ENCODE results near the gene IMMP2L.

Gene IMMP2L

GRCh38 chr7:111433426-111433825, 128.9 kb downstream of the IMMP2L start:
- no peak for DNase-seq
- in situ Hi-C loops (cut with HindIII; ENCODE audit: low pct_ligation_motif_present, low pct_unique_long_range_greater_than_20kb, low sequenced_read_pairs), result no loop called here

DNA sequence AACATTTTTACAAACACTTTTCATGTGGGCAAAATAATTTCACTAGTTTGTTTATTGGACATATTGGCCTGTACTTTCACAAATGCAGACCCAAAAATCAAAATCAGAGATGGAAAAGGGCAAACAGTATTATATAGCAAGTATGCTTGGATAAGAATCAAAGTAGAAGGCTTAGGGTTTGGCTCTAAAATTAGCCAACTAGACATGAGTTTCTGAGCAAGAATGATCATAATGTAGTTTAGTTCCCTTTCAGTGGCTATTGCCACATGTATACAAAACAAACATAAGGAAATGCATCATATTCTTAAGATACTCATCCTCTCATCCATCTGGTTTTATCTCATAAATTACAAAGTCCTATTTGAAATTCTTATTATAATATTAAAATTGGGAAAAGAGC, 132.5 kb downstream of the IMMP2L start:
- no peak for DNase-seq
- in situ Hi-C loops (cut with HindIII; ENCODE audit: low pct_ligation_motif_present, low pct_unique_long_range_greater_than_20kb, low sequenced_read_pairs), result no loop called here

GRCh38 chr7:111424768-111425167, 137.5 kb downstream of the IMMP2L start:
- in situ Hi-C loops (cut with HindIII; ENCODE audit: low pct_ligation_motif_present, low pct_unique_long_range_greater_than_20kb, low sequenced_read_pairs), result no loop called here
- peak; percentile 69 for DNase-seq

- in situ Hi-C loops (cut with HindIII; ENCODE audit: low pct_ligation_motif_present, low pct_unique_long_range_greater_than_20kb, low sequenced_read_pairs), result no loop called here
- no peak for DNase-seq
These were observed 147.9 kb downstream of the IMMP2L start for GRCh38 chr7:111414374-111414773.

- DNase-seq, result no peak
- in situ Hi-C loops (cut with HindIII; ENCODE audit: low pct_ligation_motif_present, low pct_unique_long_range_greater_than_20kb, low sequenced_read_pairs), result no loop called here
These were observed 148.6 kb downstream of the IMMP2L start for GRCh38 chr7:111413739-111414138.

DNA sequence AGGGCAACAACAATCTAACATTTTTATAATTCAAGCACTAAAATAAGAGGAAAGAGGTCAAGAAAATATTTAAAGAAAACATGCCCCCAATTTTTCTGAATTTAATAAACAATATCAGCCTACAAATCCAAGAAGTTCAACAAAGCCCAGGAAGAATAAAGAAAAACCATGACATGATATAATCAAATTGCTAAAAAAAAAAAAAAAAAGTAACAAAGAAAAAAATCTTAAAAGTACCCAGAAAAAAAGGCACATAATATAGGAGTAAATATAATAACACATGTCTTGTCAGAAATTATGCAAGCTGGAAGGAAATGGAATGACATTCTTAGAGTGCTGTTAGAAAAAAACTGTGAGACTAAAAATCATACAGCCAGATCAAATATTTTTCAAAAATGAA, 151.4 kb downstream of the IMMP2L start:
- in situ Hi-C loops (cut with HindIII; ENCODE audit: low pct_ligation_motif_present, low pct_unique_long_range_greater_than_20kb, low sequenced_read_pairs), result no loop called here
- no peak for DNase-seq

- in situ Hi-C loops (cut with HindIII; ENCODE audit: low pct_ligation_motif_present, low pct_unique_long_range_greater_than_20kb, low sequenced_read_pairs), result no loop called here
- DNase-seq, result no peak
These were observed 152.4 kb downstream of the IMMP2L start for GRCh38 chr7:111409714-111410422.

- DNase-seq, result no peak
- in situ Hi-C loops (cut with HindIII; ENCODE audit: low pct_ligation_motif_present, low pct_unique_long_range_greater_than_20kb, low sequenced_read_pairs), result no loop called here
These were observed 153.6 kb downstream of the IMMP2L start for GRCh38 chr7:111408724-111409123.

DNA sequence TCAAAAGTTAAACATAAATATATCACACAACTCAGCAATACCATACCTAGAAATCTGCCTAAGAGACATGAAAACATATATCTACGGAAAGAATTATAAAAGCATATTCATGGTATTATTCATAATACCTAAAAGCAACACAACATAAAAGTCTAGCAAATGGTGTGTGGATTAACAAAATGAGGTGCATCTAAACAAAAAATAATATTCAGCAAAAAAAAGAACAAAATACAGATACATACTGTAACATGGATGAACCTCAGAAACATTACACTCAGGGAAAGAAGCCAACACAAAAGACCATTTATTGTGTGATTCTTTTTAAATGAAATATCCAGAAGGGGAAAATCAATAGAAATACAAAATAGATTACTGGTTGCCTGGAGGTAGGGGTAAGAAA, 155.0 kb downstream of the IMMP2L start:
- no peak for DNase-seq
- in situ Hi-C loops (cut with HindIII; ENCODE audit: low pct_ligation_motif_present, low pct_unique_long_range_greater_than_20kb, low sequenced_read_pairs), result no loop called here

GRCh38 chr7:111405621-111406020, 156.7 kb downstream of the IMMP2L start:
- in situ Hi-C loops (cut with HindIII; ENCODE audit: low pct_ligation_motif_present, low pct_unique_long_range_greater_than_20kb, low sequenced_read_pairs), result no loop called here
- no peak for DNase-seq

- DNase-seq, result no peak
- in situ Hi-C loops (cut with HindIII; ENCODE audit: low pct_ligation_motif_present, low pct_unique_long_range_greater_than_20kb, low sequenced_read_pairs), result no loop called here
These were observed 160.8 kb downstream of the IMMP2L start for GRCh38 chr7:111401516-111401915.

- in situ Hi-C loops (cut with HindIII; ENCODE audit: low pct_ligation_motif_present, low pct_unique_long_range_greater_than_20kb, low sequenced_read_pairs), result no loop called here
- peak; percentile 27 for DNase-seq
These were observed 162.2 kb downstream of the IMMP2L start for GRCh38 chr7:111400088-111400487.

GRCh38 chr7:111394891-111395290, 167.4 kb downstream of the IMMP2L start:
- in situ Hi-C loops (cut with HindIII; ENCODE audit: low pct_ligation_motif_present, low pct_unique_long_range_greater_than_20kb, low sequenced_read_pairs), result no loop called here

GRCh38 chr7:111393011-111393754, 169.1 kb downstream of the IMMP2L start:
- no peak for DNase-seq
- in situ Hi-C loops (cut with HindIII; ENCODE audit: low pct_ligation_motif_present, low pct_unique_long_range_greater_than_20kb, low sequenced_read_pairs), result no loop called here

More at GRCh38 chr7:111394891-111395290, 167.4 kb downstream of the IMMP2L start:
- no peak for DNase-seq

GRCh38 chr7:111392294-111392693, 170.0 kb downstream of the IMMP2L start:
- no peak for DNase-seq
- in situ Hi-C loops (cut with HindIII; ENCODE audit: low pct_ligation_motif_present, low pct_unique_long_range_greater_than_20kb, low sequenced_read_pairs), result no loop called here

DNA sequence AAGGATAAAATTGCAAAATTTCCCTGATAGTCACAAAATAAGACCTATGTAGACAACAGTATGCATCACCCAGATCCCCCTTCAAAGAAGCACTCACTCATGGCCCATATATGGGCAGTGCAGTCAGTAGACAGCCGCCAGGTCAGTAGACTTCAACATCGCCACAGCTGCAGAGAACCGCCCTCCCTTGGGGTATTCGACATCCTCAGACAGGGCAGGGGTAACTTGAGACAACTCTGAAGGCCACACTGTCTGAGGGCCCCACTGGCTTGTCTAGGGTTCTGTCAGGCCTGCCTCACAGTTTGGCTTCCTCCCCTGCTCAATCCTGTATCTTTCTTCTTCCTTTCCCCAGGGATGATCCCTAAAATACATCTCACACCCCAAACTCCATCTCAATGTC, 172.3 kb downstream of the IMMP2L start:
- DNase-seq, result no peak
- in situ Hi-C loops (cut with HindIII; ENCODE audit: low pct_ligation_motif_present, low pct_unique_long_range_greater_than_20kb, low sequenced_read_pairs), result no loop called here

GRCh38 chr7:111388912-111389311, 173.4 kb downstream of the IMMP2L start:
- in situ Hi-C loops (cut with HindIII; ENCODE audit: low pct_ligation_motif_present, low pct_unique_long_range_greater_than_20kb, low sequenced_read_pairs), result no loop called here
- no peak for DNase-seq

DNA sequence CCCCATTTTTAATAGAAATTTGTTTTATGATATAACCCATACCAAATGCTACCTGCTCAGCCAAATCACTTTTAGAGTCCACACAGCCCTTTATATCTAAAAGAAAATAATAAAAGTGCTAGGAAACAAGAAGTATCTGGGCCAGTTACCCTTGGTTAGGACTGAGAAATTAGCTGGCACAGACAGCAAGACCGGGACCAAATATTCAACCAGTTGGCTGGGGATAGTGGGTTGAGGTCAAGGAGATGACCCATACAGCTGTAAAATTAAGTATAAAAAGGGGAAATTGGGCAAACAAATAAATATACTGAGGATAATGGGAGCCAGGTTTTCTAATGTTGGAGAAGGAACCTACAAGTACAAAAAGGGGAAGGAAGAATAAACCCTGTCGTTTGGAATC, 174.3 kb downstream of the IMMP2L start:
- DNase-seq, result no peak
- in situ Hi-C loops (cut with HindIII; ENCODE audit: low pct_ligation_motif_present, low pct_unique_long_range_greater_than_20kb, low sequenced_read_pairs), result no loop called here

- in situ Hi-C loops (cut with HindIII; ENCODE audit: low pct_ligation_motif_present, low pct_unique_long_range_greater_than_20kb, low sequenced_read_pairs), result no loop called here
- DNase-seq, result no peak
These were observed 178.0 kb downstream of the IMMP2L start for GRCh38 chr7:111384065-111384891.

Measured in ACHN (cell line).